Keratinocyte (primary cell): ENCODE measurements around the gene KIF1B. TPM values are rescaled to one million over a fixed set of nuclear protein-coding genes. Genes with fewer than 3 reads are reported as not detected.

ENCODE experiments used
- DNase-seq: peaks from one replicate; pipeline ENCODE4 v3.0.0-alpha.2; 2011; ENCODE audit warnings: low read depth, missing footprints, low spot score
- FAIRE-seq: peaks from 2 replicates; lab custom pipeline; 2011; peaks lifted over from hg19 to GRCh38; lab: Jason Lieb, UNC
- H2AFZ ChIP-seq: 2 replicates; pipeline ENCODE4 v1.6.0; 2012; ENCODE audit warnings: low read length, control low read depth, inconsistent platforms; ENCODE audit not compliant: control insufficient read depth
- H3K27ac ChIP-seq: 2 replicates; pipeline ENCODE4 v1.5.1; 2011; ENCODE audit warnings: low read length; ENCODE audit not compliant: control insufficient read depth, insufficient read depth
- H3K27me3 ChIP-seq: 3 replicates; pipeline ENCODE4 v1.6.0; 2011; ENCODE audit warnings: low read length; ENCODE audit not compliant: control insufficient read depth, insufficient read depth; ENCODE audit errors: extremely low read depth
- H3K36me3 ChIP-seq, 2 experiments: 2 replicates in 1 of 2; 3 replicates in 1 of 2; pipeline ENCODE4 v1.5.1; 2011; ENCODE audit warnings: low read length in 2 of 2, mild to moderate bottlenecking in 1 of 2; ENCODE audit not compliant: control insufficient read depth in 2 of 2, insufficient read depth in 2 of 2; ENCODE audit errors: extremely low read depth in 1 of 2
- H3K4me1 ChIP-seq: 3 replicates; pipeline ENCODE4 v1.5.1; 2011; ENCODE audit warnings: low read length; ENCODE audit not compliant: control insufficient read depth, insufficient read depth; ENCODE audit errors: extremely low read depth
- H3K4me2 ChIP-seq: 3 replicates; pipeline ENCODE4 v1.6.0; 2011; ENCODE audit warnings: low read depth, low read length; ENCODE audit not compliant: control insufficient read depth, insufficient read depth; ENCODE audit errors: extremely low read depth
- H3K4me3 ChIP-seq, 3 experiments: fragments of 200-600 bp in 1 of 3; sonication (generic) in 1 of 3; 2 replicates in 2 of 3; 3 replicates in 1 of 3; pipeline ENCODE4 v1.5.1; 2011 to 2016; ENCODE audit warnings: low read length in 3 of 3, mild to moderate bottlenecking in 3 of 3, control low read depth in 2 of 3, inconsistent platforms in 1 of 3, low read depth in 1 of 3, mixed read lengths in 1 of 3, mixed run types in 1 of 3, moderate library complexity in 1 of 3; ENCODE audit not compliant: control insufficient read depth in 2 of 3, insufficient read depth in 2 of 3; ENCODE audit errors: extremely low read depth in 1 of 3
- H3K79me2 ChIP-seq: 2 replicates; pipeline ENCODE4 v1.6.0; 2012; ENCODE audit warnings: low read length; ENCODE audit not compliant: control insufficient read depth, insufficient read depth
- H3K9ac ChIP-seq: 3 replicates; pipeline ENCODE4 v1.6.0; 2011; ENCODE audit warnings: low read length; ENCODE audit not compliant: control insufficient read depth, insufficient read depth; ENCODE audit errors: extremely low read depth
- H3K9me1 ChIP-seq: 3 replicates; pipeline ENCODE4 v1.6.0; 2011; ENCODE audit warnings: low read length; ENCODE audit not compliant: control insufficient read depth, insufficient read depth; ENCODE audit errors: extremely low read depth
- H3K9me3 ChIP-seq: 2 replicates; pipeline ENCODE4 v1.5.1; 2012; ENCODE audit warnings: low read depth, low read length; ENCODE audit not compliant: control insufficient read depth
- H4K20me1 ChIP-seq: 3 replicates; pipeline ENCODE4 v1.6.0; 2011; ENCODE audit warnings: low read length; ENCODE audit not compliant: control insufficient read depth, insufficient read depth; ENCODE audit errors: extremely low read depth
- EZH2 ChIP-seq: IDR thresholded peaks from one replicate; pipeline ENCODE4 v1.6.1; 2012; ENCODE audit warnings: inconsistent platforms, mild to moderate bottlenecking, low read length, moderate library complexity
- dilution Hi-C: fragments of 300-500 bp; cut with MboI; formaldehyde crosslinking; loops from one replicate; pipeline ENCODE4 v1.7.0; 2020; ENCODE audit warnings: low sequenced_read_pairs; ENCODE audit not compliant: extremely low pct_ligation_motif_present
- polyA plus RNA-seq, 5 experiments: library from polyadenylated mRNA; depleted of rRNA in 3 of 5; stranded (reverse) in 3 of 5; stranded (forward) in 1 of 5; unstranded in 1 of 5; fragments of >200 nt; gene quantifications; 1 replicate in 1 of 5; 2 replicates in 3 of 5; 3 replicates in 1 of 5; pipeline versions ENCODE4 v1.2.1 to v1.2.3, GENCODE V29; 2011 to 2012; ENCODE audit warnings: missing spikeins in 2 of 5, low read depth in 1 of 5, low replicate concordance in 1 of 5
- TF ChIP-seq, protein P1 (sequence below), 3 experiments: IDR thresholded peaks in 1 of 3; conservative IDR thresholded peaks in 1 of 3; optimal IDR thresholded peaks in 1 of 3; 2 replicates in 2 of 3; 3 replicates in 1 of 3; pipeline versions ENCODE3 to v1.5.1; 2011; ENCODE audit warnings: low read length in 3 of 3, mild to moderate bottlenecking in 3 of 3, moderate library complexity in 2 of 3, control low read depth in 1 of 3, inconsistent platforms in 1 of 3; ENCODE audit not compliant: insufficient read depth in 2 of 3; ENCODE audit errors: extremely low read depth in 1 of 3

KIF1B gene
- polyA plus RNA-seq, 1 donor (not counting 4 experiments of a cell fraction or from before 2014, with no cell fraction given), result 15.1 TPM

DNA sequence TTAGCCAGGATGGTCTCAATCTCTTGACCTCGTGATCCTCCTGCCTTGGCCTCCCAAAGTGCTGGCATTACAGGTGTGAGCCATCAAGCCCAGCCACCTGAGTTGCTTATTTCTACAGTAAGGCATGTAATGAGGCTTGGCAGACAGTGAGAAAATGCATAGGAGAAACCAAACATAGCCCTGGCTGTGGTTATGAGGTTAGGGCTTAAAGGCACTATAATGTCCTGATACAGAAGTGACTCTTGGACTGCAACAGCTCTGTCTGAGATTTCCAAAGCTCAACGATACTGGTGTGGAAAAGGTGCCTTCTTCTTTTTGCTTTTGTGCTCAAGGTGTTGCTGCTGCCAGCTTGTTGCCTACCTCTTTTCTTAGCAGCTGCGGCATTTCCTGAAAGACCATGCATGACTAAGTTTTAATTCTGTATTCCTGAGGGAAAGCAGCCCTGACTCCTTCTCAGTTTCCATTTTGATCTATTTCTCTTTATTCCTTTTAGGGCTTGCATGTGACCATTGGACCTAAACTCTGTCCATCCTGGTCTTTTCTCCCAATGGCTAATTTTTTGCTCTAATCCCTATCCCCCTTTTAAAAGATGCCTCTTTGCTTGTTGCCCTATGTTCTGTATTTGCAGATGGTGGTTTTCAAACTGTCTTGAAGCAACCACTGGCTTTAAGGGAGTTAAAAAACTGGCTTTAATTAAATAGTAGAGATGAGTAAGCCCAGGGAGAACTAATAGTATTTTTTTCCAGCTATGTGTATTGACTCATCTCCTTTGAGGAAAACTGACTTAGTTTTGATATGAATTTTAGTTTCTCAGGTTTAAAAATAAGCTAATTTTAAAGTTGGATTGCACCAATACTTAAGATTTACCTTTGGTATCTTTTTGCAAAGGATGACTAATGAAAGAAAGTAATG is 70.3 kb downstream of the KIF1B start:
- Histone ChIP-seq H3K79me2 (no peaks in the 10 kb centered on the region), H3K9ac (no peak overlapping the region), H4K20me1 (no peaks in the 10 kb centered on the region), H3K4me2 (no peak overlapping the region), H3K4me3 (no peak overlapping the region), H3K9me1 (no peaks in the 10 kb centered on the region), H3K9me3 (no peaks in the 10 kb centered on the region), H3K4me1 (peaks cover 3% of the 10 kb centered on the region), H3K27me3 (no peaks in the 10 kb centered on the region), H3K27ac (no peak overlapping the region), H3K36me3 (peaks cover 7 to 12% of the 10 kb centered on the region in 2 experiments), H2AFZ (no peak overlapping the region)
- DNase-seq (no peak), FAIRE-seq (no peak)
- TF ChIP-seq EZH2, result no peak
- TF ChIP-seq, protein P1, sequence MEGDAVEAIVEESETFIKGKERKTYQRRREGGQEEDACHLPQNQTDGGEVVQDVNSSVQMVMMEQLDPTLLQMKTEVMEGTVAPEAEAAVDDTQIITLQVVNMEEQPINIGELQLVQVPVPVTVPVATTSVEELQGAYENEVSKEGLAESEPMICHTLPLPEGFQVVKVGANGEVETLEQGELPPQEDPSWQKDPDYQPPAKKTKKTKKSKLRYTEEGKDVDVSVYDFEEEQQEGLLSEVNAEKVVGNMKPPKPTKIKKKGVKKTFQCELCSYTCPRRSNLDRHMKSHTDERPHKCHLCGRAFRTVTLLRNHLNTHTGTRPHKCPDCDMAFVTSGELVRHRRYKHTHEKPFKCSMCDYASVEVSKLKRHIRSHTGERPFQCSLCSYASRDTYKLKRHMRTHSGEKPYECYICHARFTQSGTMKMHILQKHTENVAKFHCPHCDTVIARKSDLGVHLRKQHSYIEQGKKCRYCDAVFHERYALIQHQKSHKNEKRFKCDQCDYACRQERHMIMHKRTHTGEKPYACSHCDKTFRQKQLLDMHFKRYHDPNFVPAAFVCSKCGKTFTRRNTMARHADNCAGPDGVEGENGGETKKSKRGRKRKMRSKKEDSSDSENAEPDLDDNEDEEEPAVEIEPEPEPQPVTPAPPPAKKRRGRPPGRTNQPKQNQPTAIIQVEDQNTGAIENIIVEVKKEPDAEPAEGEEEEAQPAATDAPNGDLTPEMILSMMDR (optimal IDR thresholded peaks at IDR 0.05 in 1 of 3, IDR thresholded peaks at IDR 0.05 in 1 of 3, conservative IDR thresholded peaks at IDR 0.05 in 1 of 3; ENCODE audit: extremely low read depth in 1 of 3, insufficient read depth in 2 of 3, low read length in 3 of 3), result no peak
- dilution Hi-C loops, result no loop called here

- no peak for DNase-seq
- Histone ChIP-seq H3K4me2 (no peak overlapping the region), H3K4me3 (no peak overlapping the region), H3K27me3 (no peaks in the 10 kb centered on the region), H3K27ac (no peak overlapping the region), H2AFZ (no peak overlapping the region), H3K79me2 (no peaks in the 10 kb centered on the region), H3K4me1 (peaks cover 3% of the 10 kb centered on the region), H3K9me3 (no peaks in the 10 kb centered on the region), H3K9ac (no peak overlapping the region), H3K9me1 (no peaks in the 10 kb centered on the region), H4K20me1 (no peaks in the 10 kb centered on the region), H3K36me3 (peaks cover 12 to 13% of the 10 kb centered on the region in 2 experiments)
- dilution Hi-C loops, result no loop called here
- peak; percentile 73 for FAIRE-seq
- TF ChIP-seq, protein P1 (optimal IDR thresholded peaks at IDR 0.05 in 1 of 3, IDR thresholded peaks at IDR 0.05 in 1 of 3, conservative IDR thresholded peaks at IDR 0.05 in 1 of 3; ENCODE audit: extremely low read depth in 1 of 3, insufficient read depth in 2 of 3, low read length in 3 of 3), result no peak
- no peak for TF ChIP-seq EZH2
These were observed 73.1 kb downstream of the KIF1B start for GRCh38 chr1:10283318-10283984.
